CD8-positive, alpha-beta memory T cell (primary cell): ENCODE results near the gene VAV3. TPM values are rescaled to one million over a fixed set of nuclear protein-coding genes. Genes with fewer than 3 reads are reported as not detected.

Experiments used
- CTCF ChIA-PET: fragments of 350-600 bp; sonication (Branson Sonifier 250); formaldehyde crosslinking; loops from one replicate; lab custom pipeline; 2021; ENCODE audit warnings: antibody characterized with exemption; lab: Charles Lee
- POLR2A ChIA-PET: fragments of 350-600 bp; sonication (Branson Sonifier 250); formaldehyde crosslinking; loops from one replicate; lab custom pipeline; 2021; ENCODE audit warnings: antibody characterized with exemption; lab: Charles Lee
- DNase-seq, 5 donors: peaks; one replicate each; pipeline versions ENCODE4 v3.0.0 to v3.0.0-alpha.2; 2020 to 2022; ENCODE audit warnings: mixed read lengths in 1 of 5
- H3K27ac ChIP-seq: one replicate; pipeline ENCODE4 v1.7.0; 2013; ENCODE audit warnings: low read depth, mild to moderate bottlenecking, low read length, moderate library complexity
- H3K27me3 ChIP-seq: 2 replicates; pipeline ENCODE4 v1.7.0; 2013; ENCODE audit warnings: low read length, mild to moderate bottlenecking; ENCODE audit not compliant: insufficient read depth, poor library complexity, severe bottlenecking
- H3K36me3 ChIP-seq: 2 replicates; pipeline ENCODE4 v1.7.0; 2013; ENCODE audit warnings: mild to moderate bottlenecking, low read length, moderate library complexity; ENCODE audit not compliant: insufficient read depth
- H3K4me1 ChIP-seq: 2 replicates; pipeline ENCODE4 v1.7.0; 2013; ENCODE audit warnings: mild to moderate bottlenecking, low read length, moderate library complexity; ENCODE audit not compliant: insufficient read depth
- H3K4me3 ChIP-seq: 2 replicates; pipeline ENCODE4 v1.7.0; 2013; ENCODE audit warnings: mild to moderate bottlenecking, low read length
- H3K9me3 ChIP-seq: 2 replicates; pipeline ENCODE4 v1.7.0; 2013; ENCODE audit warnings: mild to moderate bottlenecking, low read length
- H3K27ac Mint-ChIP-seq, 8 donors: one replicate each; pipeline ENCODE4 v1.8.0; 2020 to 2021; ENCODE audit warnings: mixed read lengths in 8 of 8, mild to moderate bottlenecking in 6 of 8, inconsistent platforms in 3 of 8, moderate library complexity in 3 of 8
- H3K27me3 Mint-ChIP-seq, 2 donors: one replicate each; pipeline ENCODE4 v1.8.0; 2020 to 2021; ENCODE audit warnings: mixed read lengths in 2 of 2, mild to moderate bottlenecking in 1 of 2, moderate library complexity in 1 of 2
- H3K36me3 Mint-ChIP-seq, 3 donors: one replicate each; pipeline ENCODE4 v1.8.0; 2020 to 2021; ENCODE audit warnings: mixed read lengths in 3 of 3, inconsistent platforms in 1 of 3, mild to moderate bottlenecking in 1 of 3
- H3K4me1 Mint-ChIP-seq, 3 donors: one replicate each; pipeline ENCODE4 v1.8.0; 2020 to 2021; ENCODE audit warnings: mixed read lengths in 3 of 3, inconsistent platforms in 1 of 3, mild to moderate bottlenecking in 1 of 3
- H3K4me3 Mint-ChIP-seq, 7 donors: one replicate each; pipeline ENCODE4 v1.8.0; 2020 to 2021; ENCODE audit warnings: mixed read lengths in 7 of 7, mild to moderate bottlenecking in 6 of 7, moderate library complexity in 4 of 7, inconsistent platforms in 2 of 7
- H3K9me3 Mint-ChIP-seq, 5 donors: one replicate each; pipeline ENCODE4 v1.8.0; 2020 to 2022; ENCODE audit warnings: mixed read lengths in 5 of 5, mild to moderate bottlenecking in 3 of 5, moderate library complexity in 2 of 5, inconsistent platforms in 1 of 5
- polyA plus RNA-seq: library from polyadenylated mRNA; unstranded; fragments of 300-500 nt; fragmentation: Illumina TruSeq; gene quantifications from one replicate; pipeline ENCODE4 v1.2.3, GENCODE V29; 2021
- total RNA-seq, 2 experiments: library from RNA; stranded (reverse); gene quantifications; one replicate each; pipeline ENCODE4 v1.2.3, GENCODE V29; 2021

Gene VAV3
- total and polyA plus RNA-seq, 3 experiments from 2014 or later: 4.4 to 13.7 (median 4.7) TPM

DNA sequence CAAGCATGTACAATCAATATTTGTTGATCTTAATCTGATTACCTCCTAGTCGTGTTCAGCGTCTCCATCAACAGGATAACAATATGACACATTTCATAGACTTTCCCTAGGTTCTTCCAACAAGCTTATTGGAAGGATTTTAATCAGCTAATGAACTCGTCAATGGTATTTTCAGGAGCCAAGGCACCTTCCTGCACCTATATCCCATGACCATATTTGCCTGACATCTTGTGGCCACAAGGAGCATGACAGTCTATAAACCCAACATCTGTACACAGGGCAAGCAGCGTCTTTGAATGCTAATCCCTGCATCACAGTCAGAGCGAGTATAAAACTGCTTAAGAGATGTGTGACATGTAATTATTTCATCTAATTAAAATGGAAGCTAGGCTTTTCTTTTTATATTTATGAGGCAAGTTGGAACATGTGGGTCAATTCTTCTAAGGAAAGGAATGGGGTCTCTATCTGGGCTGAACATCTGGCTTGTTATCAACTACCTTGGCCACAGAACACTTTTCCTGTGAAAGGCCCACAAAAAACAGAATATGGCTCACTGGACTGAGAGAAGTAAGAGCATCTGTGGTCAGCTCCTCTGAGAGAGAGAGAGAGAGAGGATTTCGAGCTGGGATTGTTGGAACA is 435.4 kb downstream of the VAV3 start:
- H3K4me3 ChIP-seq: no peak overlapping the region
- H3K4me1 Mint-ChIP-seq: no peaks in the 10 kb centered on the region
- DNase-seq: no peak
- CTCF ChIA-PET: no interaction called here
- H3K27me3 ChIP-seq: peaks cover 3% of the 10 kb centered on the region
- H3K27me3 Mint-ChIP-seq: peaks cover 5 to 26% of the 10 kb centered on the region in 2 donors
- POLR2A ChIA-PET: no interaction called here
- H3K27ac ChIP-seq: no peak overlapping the region
- H3K9me3 ChIP-seq: no peaks in the 10 kb centered on the region
- no peak overlapping the region for H3K4me3 Mint-ChIP-seq
- no peaks in the 10 kb centered on the region for H3K36me3 ChIP-seq
- no peak overlapping the region for H3K27ac Mint-ChIP-seq
- no peaks in the 10 kb centered on the region for H3K9me3 Mint-ChIP-seq
- no peaks in the 10 kb centered on the region for H3K36me3 Mint-ChIP-seq
- no peaks in the 10 kb centered on the region for H3K4me1 ChIP-seq

DNA sequence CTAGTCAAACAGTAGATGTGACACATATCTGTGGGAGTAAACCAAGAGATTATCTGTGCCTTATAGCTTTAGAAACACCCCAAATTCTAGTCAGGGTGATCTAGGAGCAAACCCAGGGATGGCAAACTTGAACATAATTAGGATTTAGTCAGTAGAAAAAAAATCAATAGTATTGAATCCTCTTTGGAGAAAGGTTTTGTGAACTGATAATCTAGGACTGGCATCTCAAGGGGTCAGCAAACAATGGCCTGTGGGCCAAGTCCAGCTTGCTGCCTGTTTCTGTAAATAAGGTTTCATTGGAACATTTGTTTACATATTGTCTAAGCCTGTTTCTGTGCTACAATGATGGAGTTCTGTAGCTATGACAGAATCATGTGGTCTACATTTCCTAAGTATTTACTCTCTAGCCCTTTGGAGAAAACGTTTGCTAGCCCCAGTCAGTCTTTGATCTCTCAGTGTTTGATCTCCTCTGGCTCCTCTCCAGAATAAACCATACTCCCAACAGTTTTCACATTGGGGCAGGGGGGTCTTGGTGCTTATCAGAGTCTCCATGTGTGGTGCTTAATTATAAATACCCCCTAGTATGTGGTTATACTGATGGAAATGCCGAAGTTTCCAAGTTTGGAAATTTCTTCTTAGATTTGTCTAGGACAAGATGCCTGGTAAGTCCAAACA is 438.3 kb downstream of the VAV3 start:
- POLR2A ChIA-PET: no interaction called here
- Mint-ChIP-seq H3K9me3 (no peaks in the 10 kb centered on the region), H3K27ac (no peak overlapping the region), H3K36me3 (no peaks in the 10 kb centered on the region), H3K27me3 (peaks cover 5 to 31% of the 10 kb centered on the region in 2 donors), H3K4me3 (no peak overlapping the region), H3K4me1 (no peaks in the 10 kb centered on the region)
- no peaks in the 10 kb centered on the region for H3K4me1 ChIP-seq
- no peak for DNase-seq
- no peaks in the 10 kb centered on the region for H3K9me3 ChIP-seq
- H3K27ac ChIP-seq: no peak overlapping the region
- H3K27me3 ChIP-seq: peaks cover 3% of the 10 kb centered on the region
- no peak overlapping the region for H3K4me3 ChIP-seq
- CTCF ChIA-PET: no interaction called here
- no peaks in the 10 kb centered on the region for H3K36me3 ChIP-seq

DNA sequence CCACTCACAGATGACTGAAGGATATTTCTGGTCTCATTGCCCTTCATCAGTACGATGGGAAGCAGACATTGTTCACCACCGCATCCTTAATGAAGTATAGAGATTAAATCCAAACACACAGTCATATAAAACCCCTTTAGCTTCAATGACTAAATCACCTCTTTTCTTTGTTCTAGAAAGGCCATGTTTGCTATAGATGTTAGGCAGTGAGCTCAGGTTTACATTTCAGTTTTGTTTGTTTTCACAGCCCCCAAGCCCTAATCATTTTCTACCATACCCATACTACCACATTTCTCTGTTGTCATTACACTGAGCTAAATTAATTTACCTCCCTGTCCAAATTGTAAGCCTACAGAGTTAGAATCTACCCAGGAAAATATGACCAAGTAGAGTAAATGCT is 439.0 kb downstream of the VAV3 start:
- H3K27ac Mint-ChIP-seq: no peak overlapping the region
- no peak for DNase-seq
- H3K4me3 Mint-ChIP-seq: no peak overlapping the region
- H3K9me3 Mint-ChIP-seq: no peaks in the 10 kb centered on the region
- peaks cover 5 to 27% of the 10 kb centered on the region in 2 donors for H3K27me3 Mint-ChIP-seq
- H3K4me1 Mint-ChIP-seq: no peaks in the 10 kb centered on the region
- H3K36me3 Mint-ChIP-seq: no peaks in the 10 kb centered on the region
- no peak overlapping the region for H3K4me3 ChIP-seq
- no peaks in the 10 kb centered on the region for H3K9me3 ChIP-seq
- ChIA-PET POLR2A (no interaction called here), CTCF (no interaction called here)
- H3K36me3 ChIP-seq: no peaks in the 10 kb centered on the region
- peaks cover 3% of the 10 kb centered on the region for H3K27me3 ChIP-seq
- no peaks in the 10 kb centered on the region for H3K4me1 ChIP-seq
- no peak overlapping the region for H3K27ac ChIP-seq

DNA sequence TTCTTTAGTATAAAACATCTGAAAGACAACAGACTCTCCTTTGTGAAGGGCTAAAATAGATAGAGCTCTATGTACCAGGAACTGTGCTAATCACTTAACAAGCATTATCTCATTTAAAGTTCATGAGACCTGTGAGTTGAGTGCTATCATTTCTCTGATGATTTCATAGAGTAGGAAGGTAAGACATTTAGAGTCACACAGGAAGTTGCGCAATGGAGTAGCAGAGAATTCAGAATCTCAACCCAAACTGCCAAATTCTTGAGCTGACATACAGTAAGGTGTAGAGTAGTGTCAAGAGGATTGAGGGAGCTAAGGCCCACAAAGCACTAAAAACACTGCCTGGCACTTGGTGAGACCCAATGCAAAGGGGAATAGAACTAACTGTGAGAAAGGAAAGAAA is 439.8 kb downstream of the VAV3 start:
- no peaks in the 10 kb centered on the region for H3K4me1 Mint-ChIP-seq
- no peak for DNase-seq
- POLR2A ChIA-PET: no interaction called here

DNA sequence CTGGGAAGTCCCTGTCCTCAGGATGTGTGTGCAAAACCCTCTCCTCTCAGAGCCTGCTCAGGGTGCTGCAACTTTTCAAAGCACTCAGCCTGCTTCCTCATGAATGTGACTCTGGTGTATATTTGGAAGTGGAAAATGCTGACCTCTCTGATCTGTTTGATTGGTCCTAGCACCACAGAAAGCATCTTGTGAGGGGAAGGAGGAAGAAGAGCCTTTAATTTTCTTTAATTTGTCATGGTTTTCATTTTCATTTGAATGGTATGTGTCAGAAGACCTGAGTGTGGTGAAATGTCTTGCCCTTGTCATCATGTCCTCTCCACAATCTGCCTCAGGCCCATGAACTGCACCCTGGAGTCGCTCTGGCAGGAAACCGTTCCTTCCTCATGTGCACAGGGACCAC is 440.7 kb downstream of the VAV3 start:
- ChIA-PET POLR2A (no interaction called here), CTCF (no interaction called here)
- Mint-ChIP-seq H3K9me3 (no peaks in the 10 kb centered on the region), H3K27ac (no peak overlapping the region), H3K36me3 (no peaks in the 10 kb centered on the region), H3K4me1 (no peaks in the 10 kb centered on the region), H3K4me3 (no peak overlapping the region), H3K27me3 (peaks cover 2 to 18% of the 10 kb centered on the region in 2 donors)
- no peak overlapping the region for H3K4me3 ChIP-seq
- H3K9me3 ChIP-seq: no peaks in the 10 kb centered on the region
- no peak overlapping the region for H3K27ac ChIP-seq
- H3K4me1 ChIP-seq: no peaks in the 10 kb centered on the region
- H3K27me3 ChIP-seq: no peaks in the 10 kb centered on the region
- DNase-seq: no peak
- H3K36me3 ChIP-seq: no peaks in the 10 kb centered on the region

More for the DNA sequence above, 439.8 kb downstream of the VAV3 start:
- H3K27me3 ChIP-seq: peaks cover 3% of the 10 kb centered on the region
- no peaks in the 10 kb centered on the region for H3K36me3 ChIP-seq
- H3K4me1 ChIP-seq: no peaks in the 10 kb centered on the region
- Mint-ChIP-seq H3K27me3 (peaks cover 5 to 24% of the 10 kb centered on the region in 2 donors), H3K27ac (peak overlapping the region in 1 of 8 donors; percentile 9), H3K9me3 (no peaks in the 10 kb centered on the region), H3K36me3 (no peaks in the 10 kb centered on the region), H3K4me3 (no peak overlapping the region)
- H3K4me3 ChIP-seq: no peak overlapping the region
- H3K27ac ChIP-seq: no peak overlapping the region
- H3K9me3 ChIP-seq: no peaks in the 10 kb centered on the region
- CTCF ChIA-PET: no interaction called here

DNA sequence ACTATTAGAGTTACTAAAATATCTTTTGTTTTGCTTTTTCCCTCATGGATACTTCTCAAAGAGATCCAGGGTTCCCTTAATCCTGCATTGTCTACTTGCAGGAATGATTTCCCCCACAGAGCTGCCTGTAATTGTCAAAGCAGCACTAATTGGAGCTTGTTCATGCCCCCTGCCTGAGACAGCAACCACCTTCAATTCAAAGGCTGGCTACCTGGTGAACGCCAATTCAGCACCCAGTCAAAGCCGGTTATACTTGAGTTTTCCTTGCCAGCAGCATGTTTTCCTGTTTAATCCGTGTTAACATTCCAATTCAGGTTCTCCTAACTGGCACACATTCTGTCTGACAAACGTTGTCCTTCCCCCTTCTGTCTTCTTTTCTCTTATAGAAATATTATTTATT is 441.2 kb downstream of the VAV3 start:
- Mint-ChIP-seq H3K4me3 (no peak overlapping the region), H3K27me3 (peaks cover 2 to 18% of the 10 kb centered on the region in 2 donors), H3K27ac (no peak overlapping the region), H3K9me3 (no peaks in the 10 kb centered on the region), H3K4me1 (no peaks in the 10 kb centered on the region), H3K36me3 (no peaks in the 10 kb centered on the region)
- no peaks in the 10 kb centered on the region for H3K27me3 ChIP-seq
- ChIA-PET POLR2A (no interaction called here), CTCF (no interaction called here)
- H3K36me3 ChIP-seq: no peaks in the 10 kb centered on the region
- no peak overlapping the region for H3K27ac ChIP-seq
- DNase-seq: no peak
- no peak overlapping the region for H3K4me3 ChIP-seq
- no peaks in the 10 kb centered on the region for H3K4me1 ChIP-seq
- H3K9me3 ChIP-seq: no peaks in the 10 kb centered on the region

DNA sequence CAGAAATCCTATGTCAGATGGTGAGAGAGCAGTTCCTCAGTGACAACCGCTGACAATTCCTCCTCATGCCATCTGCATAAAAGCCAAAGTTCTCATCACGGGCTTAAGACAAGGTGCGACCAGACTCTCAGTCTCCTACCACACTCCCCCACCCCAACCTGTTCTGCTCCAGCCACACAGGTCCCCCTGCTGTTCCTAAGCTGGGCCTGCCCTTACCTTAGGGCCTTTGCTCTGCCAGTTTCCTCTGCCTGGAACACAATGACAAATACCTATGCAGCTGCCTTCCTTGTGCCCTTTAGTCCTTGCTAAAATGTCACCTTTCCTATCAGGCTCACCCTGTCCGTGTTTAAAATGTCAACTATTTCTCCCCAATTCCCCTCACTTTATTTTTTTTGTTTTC is 441.9 kb downstream of the VAV3 start:
- H3K27me3 Mint-ChIP-seq: peaks cover 0 to 16% of the 10 kb centered on the region in 2 donors
- no peak overlapping the region for H3K4me3 ChIP-seq
- no peaks in the 10 kb centered on the region for H3K36me3 Mint-ChIP-seq
- H3K9me3 Mint-ChIP-seq: no peaks in the 10 kb centered on the region
- no peaks in the 10 kb centered on the region for H3K4me1 Mint-ChIP-seq
- H3K27ac Mint-ChIP-seq: no peak overlapping the region
- H3K27ac ChIP-seq: no peak overlapping the region
- ChIA-PET POLR2A (no interaction called here), CTCF (no interaction called here)
- H3K27me3 ChIP-seq: no peaks in the 10 kb centered on the region
- DNase-seq: no peak
- no peaks in the 10 kb centered on the region for H3K9me3 ChIP-seq
- peak overlapping the region in 1 of 7 donors; percentile 28 for H3K4me3 Mint-ChIP-seq
- no peaks in the 10 kb centered on the region for H3K36me3 ChIP-seq
- H3K4me1 ChIP-seq: no peaks in the 10 kb centered on the region
